HL-60 (cell line): Measurements from ENCODE around the gene CMTM8.

Experiments used
- DNase-seq, 2 experiments: peaks; one replicate each; pipeline ENCODE4 v3.0.0-alpha.2; 2010 to 2020; ENCODE audit warnings: low read depth in 1 of 2, low spot score in 1 of 2
- H3K27ac ChIP-seq: fragments of 250-450 bp; sonication (Bioruptor Pico); replicated peaks from 2 replicates; pipeline ENCODE4 v1.5.1; 2020; ENCODE audit warnings: mild to moderate bottlenecking, moderate library complexity
- H3K27me3 ChIP-seq: fragments of 250-450 bp; sonication (Bioruptor Pico); 2 replicates; pipeline ENCODE4 v1.5.1; 2021; ENCODE audit warnings: mild to moderate bottlenecking, moderate library complexity; ENCODE audit not compliant: insufficient read depth, poor library complexity, severe bottlenecking
- H3K4me3 ChIP-seq: replicated peaks from 2 replicates; pipeline ENCODE4 v1.5.1; 2011; ENCODE audit warnings: mild to moderate bottlenecking, control low read depth, low read length; ENCODE audit not compliant: insufficient read depth
- CTCF ChIP-seq: IDR thresholded peaks from one replicate; pipeline ENCODE4 v1.5.1; 2011; ENCODE audit warnings: low read length, control low read depth, inconsistent platforms; ENCODE audit not compliant: insufficient read depth
- GABPA ChIP-seq: IDR thresholded peaks from 2 replicates; pipeline ENCODE4 v1.6.1; 2012; ENCODE audit warnings: low read depth
- POLR2AphosphoS5 ChIP-seq: IDR thresholded peaks from 2 replicates; pipeline ENCODE4 v1.6.1; 2012; ENCODE audit warnings: low read depth
- REST ChIP-seq: IDR thresholded peaks from 2 replicates; pipeline ENCODE4 v1.6.1; 2012; ENCODE audit warnings: low read depth; ENCODE audit not compliant: insufficient replicate concordance
- SPI1 ChIP-seq: IDR thresholded peaks from 2 replicates; pipeline ENCODE4 v1.6.1; 2012; ENCODE audit warnings: low read depth, mild to moderate bottlenecking, borderline replicate concordance

The CMTM8 gene

DNA sequence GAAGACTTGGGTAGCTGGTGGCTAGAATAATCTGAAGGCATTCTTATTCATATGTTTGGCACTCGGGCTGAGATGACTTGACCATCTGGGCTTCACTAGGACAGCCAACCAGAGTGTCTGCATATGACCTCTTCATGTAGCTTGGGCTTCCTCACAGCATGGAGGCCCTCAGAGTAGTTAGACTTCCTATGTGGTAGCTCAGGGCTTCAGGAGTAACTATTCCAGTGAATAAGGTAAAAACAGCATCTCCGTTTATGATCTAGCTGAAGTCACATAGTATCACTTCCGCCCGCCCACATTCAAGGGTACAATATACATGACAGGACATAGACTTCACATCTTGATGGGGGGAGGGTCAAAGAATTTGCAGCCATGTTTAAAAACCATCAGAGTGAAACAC, 18.9 kb upstream of the CMTM8 start:
- Histone ChIP-seq H3K27me3 (no peaks in the 10 kb centered on the region), H3K27ac (no peak overlapping the region), H3K4me3 (no peak overlapping the region)
- TF ChIP-seq POLR2AphosphoS5, result no peak
- no peak for TF ChIP-seq GABPA
- TF ChIP-seq REST, result no peak
- no peak for TF ChIP-seq SPI1
- no peak for TF ChIP-seq CTCF
- DNase-seq, result no peak

- no peak for DNase-seq
- Histone ChIP-seq H3K27ac (no peak overlapping the region), H3K27me3 (no peaks in the 10 kb centered on the region), H3K4me3 (no peak overlapping the region)
- no peak for TF ChIP-seq REST
- TF ChIP-seq POLR2AphosphoS5, result no peak
- TF ChIP-seq GABPA, result no peak
- TF ChIP-seq CTCF, result no peak
- no peak for TF ChIP-seq SPI1
Measured at GRCh38 chr3:32220006-32220405, 18.5 kb upstream of the CMTM8 start.

- Histone ChIP-seq H3K4me3 (no peak overlapping the region), H3K27ac (no peak overlapping the region), H3K27me3 (no peaks in the 10 kb centered on the region)
- no peak for DNase-seq
- TF ChIP-seq POLR2AphosphoS5 (no peak), SPI1 (no peak), GABPA (no peak), REST (no peak), CTCF (no peak)
Measured at GRCh38 chr3:32222950-32223349, 15.5 kb upstream of the CMTM8 start.
